GM12873 (cell line): ENCODE measurements around the gene ING3.

Experiments used
- TF ChIP-seq, protein P1 (sequence below): IDR thresholded peaks from 2 replicates; pipeline ENCODE4 v1.5.1; 2012; ENCODE audit warnings: low read depth, mild to moderate bottlenecking, moderate library complexity, low read length, control low read depth; ENCODE audit not compliant: insufficient read depth; ENCODE audit errors: missing control alignments

ING3 gene

DNA sequence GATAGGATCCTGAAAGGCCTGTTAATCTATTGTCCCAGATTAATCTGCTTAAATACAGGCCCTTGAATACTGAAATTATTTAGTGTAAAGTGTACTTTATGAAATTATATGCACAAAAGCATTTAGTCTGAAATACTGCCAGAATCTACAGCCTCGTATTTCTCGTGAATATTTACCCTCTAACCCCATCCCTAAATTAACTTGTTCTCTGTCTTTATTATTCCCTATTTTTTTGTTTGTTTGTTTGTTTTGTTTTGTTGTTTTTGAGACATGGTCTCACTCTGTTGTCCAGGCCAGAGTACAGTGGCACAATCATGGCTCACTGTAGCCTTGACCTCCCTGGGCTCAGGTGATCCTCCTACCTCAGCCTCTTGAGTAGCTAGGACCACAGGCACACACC lies 35.3 kb downstream of the ING3 start:
- TF ChIP-seq, protein P1, sequence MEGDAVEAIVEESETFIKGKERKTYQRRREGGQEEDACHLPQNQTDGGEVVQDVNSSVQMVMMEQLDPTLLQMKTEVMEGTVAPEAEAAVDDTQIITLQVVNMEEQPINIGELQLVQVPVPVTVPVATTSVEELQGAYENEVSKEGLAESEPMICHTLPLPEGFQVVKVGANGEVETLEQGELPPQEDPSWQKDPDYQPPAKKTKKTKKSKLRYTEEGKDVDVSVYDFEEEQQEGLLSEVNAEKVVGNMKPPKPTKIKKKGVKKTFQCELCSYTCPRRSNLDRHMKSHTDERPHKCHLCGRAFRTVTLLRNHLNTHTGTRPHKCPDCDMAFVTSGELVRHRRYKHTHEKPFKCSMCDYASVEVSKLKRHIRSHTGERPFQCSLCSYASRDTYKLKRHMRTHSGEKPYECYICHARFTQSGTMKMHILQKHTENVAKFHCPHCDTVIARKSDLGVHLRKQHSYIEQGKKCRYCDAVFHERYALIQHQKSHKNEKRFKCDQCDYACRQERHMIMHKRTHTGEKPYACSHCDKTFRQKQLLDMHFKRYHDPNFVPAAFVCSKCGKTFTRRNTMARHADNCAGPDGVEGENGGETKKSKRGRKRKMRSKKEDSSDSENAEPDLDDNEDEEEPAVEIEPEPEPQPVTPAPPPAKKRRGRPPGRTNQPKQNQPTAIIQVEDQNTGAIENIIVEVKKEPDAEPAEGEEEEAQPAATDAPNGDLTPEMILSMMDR, result no peak

DNA sequence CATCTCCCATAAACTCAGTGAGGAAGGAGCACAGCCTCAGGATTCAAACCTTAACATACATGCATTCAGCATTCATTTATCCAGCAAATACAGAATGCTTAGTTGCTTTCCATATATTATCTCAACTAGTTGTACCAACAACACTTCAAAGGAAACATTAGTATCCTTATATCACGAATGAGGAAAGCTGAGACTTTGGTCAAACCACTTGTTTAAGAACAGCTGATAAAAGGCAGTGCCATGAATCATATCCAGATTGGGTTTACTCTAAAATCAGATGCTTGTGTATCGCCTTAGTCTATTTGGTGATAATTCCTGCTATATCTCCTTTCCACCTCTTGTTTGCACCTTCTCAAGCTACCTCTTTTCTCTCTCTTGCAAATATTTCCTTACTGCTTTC lies 36.1 kb downstream of the ING3 start:
- TF ChIP-seq, protein P1, result no peak

DNA sequence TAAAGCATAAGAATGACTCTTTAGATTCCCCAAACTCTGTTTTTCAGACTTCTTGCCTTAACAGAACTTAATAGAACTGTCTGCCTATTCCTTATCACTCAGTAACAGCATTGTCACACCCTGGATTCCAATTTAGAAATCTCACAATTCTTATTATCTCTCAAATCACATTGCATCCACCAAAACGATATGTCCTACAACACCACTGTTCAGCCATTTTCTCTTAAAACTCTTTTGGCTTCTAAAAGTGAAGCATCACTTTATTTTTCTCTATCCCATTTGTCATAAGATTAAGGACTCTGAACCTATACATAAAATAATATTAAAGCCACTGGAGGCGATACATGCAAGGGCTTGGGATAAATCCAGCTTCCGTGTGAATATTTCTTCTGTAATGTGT lies 36.7 kb downstream of the ING3 start:
- TF ChIP-seq, protein P1, result no peak

DNA sequence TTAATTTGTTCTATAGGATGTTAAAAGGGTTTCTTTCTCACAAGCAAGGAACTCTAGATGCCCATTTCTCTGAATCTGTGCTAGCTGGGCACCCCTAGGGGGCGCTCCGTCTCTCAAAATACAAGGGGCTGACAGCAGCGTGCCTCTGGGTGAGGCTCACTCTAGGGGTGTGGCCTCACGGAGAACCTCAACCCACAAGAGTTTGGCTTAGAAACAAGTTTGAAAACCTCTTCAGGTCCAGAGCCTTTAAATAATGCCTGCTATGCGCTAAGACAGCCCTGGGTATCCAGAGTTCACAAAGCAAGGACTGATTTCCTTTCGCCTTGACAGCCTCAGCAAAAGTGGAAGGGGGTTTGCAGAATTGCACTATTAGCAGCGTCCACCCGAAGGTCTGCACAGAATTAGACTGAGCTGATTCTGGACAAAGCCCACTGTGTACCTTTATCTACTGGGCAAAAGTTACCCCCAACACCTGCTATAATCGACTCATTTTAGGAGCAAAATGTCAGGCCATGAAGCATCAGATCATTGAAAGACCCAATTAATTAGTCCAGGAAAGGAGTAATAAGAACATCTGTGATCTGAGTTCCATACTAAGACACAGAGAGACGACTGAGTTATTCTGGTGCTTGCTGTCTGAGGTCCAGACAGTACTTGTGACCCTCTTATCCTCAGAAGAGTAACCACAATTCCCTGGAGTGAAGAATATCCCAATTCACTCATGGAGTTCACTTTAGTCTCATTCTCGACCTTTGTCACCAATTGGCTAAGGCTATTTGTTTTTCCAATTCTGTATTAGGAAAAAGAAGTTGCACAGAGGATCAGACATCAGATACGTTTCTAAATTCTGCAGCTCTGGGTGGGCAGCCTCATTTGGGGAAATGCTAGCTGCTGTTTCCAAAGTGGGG lies 37.4 kb downstream of the ING3 start:
- TF ChIP-seq, protein P1, result peak; percentile 96

- TF ChIP-seq, protein P1, result no peak
Observed at GRCh38 chr7:120988591-120989256, 38.1 kb downstream of the ING3 start, which contains the start of gene CPED1. Gene CPED1 (plus strand): TSS chr7:120988711. CDS start chr7:120989622, 911 bp downstream.

GRCh38 chr7:120989257-120990220 lies 39.0 kb downstream of the ING3 start:
- TF ChIP-seq, protein P1, result no peak
